Adrenal gland (tissue), 5 donors: ENCODE data around the gene CPED1.

Source experiments
- POLR2A ChIP-seq, 2 donors: fragments of 450-650 bp; IDR thresholded peaks; one replicate each; pipeline ENCODE4 v1.6.1; 2017; ENCODE audit warnings: antibody characterized with exemption in 2 of 2, mild to moderate bottlenecking in 2 of 2, moderate library complexity in 1 of 2
- TF ChIP-seq, protein P1 (sequence below), 6 experiments: fragments of 450-650 bp in 4 of 6; fragments of 200-600 bp in 2 of 6; sonication (generic) in 1 of 6; IDR thresholded peaks; 1 replicate in 5 of 6; 2 replicates in 1 of 6; pipeline versions ENCODE4 v1.5.1 to v1.8.0; 2016 to 2021; ENCODE audit warnings: antibody characterized with exemption in 6 of 6, mild to moderate bottlenecking in 2 of 6, moderate library complexity in 1 of 6
- donor health status: DM: no; HTN: no; CAD: no.

DNA sequence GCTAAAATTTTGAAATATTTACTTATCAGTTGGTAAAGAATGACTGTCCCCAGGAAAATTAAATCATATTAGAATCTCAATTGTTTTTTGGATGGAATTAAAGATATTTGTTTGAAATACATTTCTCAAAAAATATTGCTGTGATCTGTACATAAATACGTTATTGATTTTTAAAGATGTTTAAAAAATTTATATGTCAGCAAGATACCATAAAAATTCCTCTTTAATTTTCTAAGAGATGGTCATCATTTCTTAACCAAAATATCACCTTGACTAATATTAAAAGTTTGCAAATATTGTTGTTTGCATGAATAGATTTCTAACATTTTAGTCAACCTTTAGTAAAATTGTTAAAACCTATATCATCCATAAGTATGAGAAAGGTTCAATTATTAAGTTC lies 192.8 kb downstream of the CPED1 start:
- TF ChIP-seq, protein P1, sequence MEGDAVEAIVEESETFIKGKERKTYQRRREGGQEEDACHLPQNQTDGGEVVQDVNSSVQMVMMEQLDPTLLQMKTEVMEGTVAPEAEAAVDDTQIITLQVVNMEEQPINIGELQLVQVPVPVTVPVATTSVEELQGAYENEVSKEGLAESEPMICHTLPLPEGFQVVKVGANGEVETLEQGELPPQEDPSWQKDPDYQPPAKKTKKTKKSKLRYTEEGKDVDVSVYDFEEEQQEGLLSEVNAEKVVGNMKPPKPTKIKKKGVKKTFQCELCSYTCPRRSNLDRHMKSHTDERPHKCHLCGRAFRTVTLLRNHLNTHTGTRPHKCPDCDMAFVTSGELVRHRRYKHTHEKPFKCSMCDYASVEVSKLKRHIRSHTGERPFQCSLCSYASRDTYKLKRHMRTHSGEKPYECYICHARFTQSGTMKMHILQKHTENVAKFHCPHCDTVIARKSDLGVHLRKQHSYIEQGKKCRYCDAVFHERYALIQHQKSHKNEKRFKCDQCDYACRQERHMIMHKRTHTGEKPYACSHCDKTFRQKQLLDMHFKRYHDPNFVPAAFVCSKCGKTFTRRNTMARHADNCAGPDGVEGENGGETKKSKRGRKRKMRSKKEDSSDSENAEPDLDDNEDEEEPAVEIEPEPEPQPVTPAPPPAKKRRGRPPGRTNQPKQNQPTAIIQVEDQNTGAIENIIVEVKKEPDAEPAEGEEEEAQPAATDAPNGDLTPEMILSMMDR (IDR thresholded peaks at IDR 0.05), result no peak
- no peak for TF ChIP-seq POLR2A (IDR thresholded peaks at IDR 0.05)
